ENCODE measurements around the gene STK17B.

DNA sequence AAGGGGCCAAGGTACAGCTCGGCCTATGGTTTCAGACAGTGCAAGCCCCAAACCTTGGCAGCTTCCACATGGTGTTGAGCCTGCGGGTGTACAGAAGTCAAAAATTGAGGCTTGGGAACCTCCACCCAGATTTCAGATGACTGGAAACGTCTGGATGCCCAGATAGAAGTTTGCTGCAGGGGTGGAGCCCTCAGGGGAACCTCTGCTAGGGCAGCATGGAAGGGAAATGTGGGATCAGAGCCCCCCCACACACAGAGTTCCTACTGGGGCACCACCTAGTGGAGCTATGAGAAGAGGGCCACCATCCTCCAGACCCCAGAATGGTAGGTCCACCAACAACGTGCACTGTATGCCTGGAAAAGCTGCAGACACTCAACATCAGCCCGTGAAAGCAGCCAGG lies 87.8 kb downstream of the STK17B start:
- TF ChIP-seq POLR2A (IDR thresholded peaks at IDR 0.05; ENCODE audit: extremely low read depth, insufficient read length) (no peak), MYC (IDR thresholded peaks at IDR 0.05; ENCODE audit: low read depth, low read length) (no peak)

All from NB4 (cell line).